Globus pallidus (tissue), 1 donor: Measurements from ENCODE around the gene STOML1.

Experiments used
- DNase-seq: peaks from one replicate; pipeline ENCODE4 v3.0.0-alpha.2; 2015; ENCODE audit warnings: low spot score

Gene STOML1

GRCh38 chr15:74013374-74013894, 21.3 kb upstream of the STOML1 start:
- DNase-seq, result no peak

GRCh38 chr15:74011610-74012009, 19.5 kb upstream of the STOML1 start:
- DNase-seq, result no peak

DNA sequence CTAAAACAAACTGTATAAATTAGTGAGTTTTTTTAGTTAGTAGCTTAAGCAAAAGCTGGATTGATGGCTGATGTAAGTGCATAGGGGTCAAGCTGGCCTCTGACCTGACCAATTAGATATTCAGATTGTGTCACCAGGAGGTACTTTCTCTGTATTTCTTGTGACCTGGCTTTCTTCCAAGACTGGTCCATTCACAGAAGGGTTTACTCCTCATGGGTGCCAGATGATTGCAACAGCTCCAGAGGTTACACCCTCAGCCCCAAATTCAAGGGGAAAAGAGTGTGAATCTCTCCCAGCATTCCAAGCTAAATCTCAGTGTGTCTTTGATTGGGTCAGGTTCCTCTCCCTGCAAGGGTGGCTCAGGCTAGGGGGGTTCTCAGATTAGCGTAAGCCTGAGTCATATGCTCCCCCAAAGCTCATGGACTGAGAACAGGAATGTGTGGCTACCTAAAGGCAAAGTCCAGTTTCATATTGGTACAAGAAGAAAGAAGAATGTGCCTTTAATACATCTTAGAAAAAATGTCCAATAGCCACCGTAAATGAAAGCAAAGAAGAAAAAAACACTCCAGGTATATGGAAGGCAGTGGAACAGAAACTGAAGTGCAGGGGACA, 18.9 kb upstream of the STOML1 start:
- no peak for DNase-seq

GRCh38 chr15:74008901-74009300, 16.8 kb upstream of the STOML1 start:
- DNase-seq, result no peak

GRCh38 chr15:74007820-74008371, 15.8 kb upstream of the STOML1 start:
- no peak for DNase-seq

DNA sequence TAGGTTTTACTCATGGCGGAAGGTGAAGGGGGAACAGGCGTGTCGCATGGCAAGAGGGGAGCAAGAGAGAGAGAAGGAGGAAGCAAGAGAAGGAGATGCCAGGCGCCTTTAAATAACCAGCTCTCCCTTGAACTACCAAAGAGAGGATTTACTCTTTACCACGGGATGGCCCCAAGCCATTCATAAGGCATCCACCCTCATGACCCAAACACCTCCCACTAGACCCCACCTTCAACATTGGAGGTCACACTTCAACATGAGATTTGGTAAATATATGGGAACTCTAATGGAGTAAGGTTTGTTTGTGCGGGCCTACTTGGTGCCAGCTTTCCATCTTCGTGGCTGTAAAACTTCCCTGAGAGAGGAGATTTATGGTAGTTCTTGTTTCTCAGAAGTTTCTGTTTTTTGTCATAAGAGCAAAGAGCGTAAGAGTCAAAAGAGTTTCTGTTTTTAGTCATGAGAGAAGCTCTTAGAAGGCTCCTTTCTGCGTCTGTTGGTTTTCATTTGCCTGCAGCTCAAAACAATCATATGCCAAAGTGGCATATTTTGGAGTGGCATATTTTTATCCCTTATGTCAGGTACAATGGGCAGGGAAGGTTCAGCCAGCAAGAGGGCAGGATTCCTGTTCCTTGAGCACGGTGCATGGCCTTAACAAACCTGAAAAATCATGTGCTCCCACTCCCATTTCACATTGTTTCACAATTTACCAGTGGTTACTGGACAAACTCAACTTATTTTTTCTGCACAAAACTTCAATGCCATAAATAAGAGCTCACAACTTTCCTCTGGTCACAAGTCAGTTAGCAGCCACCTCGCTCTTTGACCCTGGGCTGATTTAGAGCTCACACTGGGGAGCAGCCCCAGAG, 14.9 kb upstream of the STOML1 start:
- no peak for DNase-seq

DNA sequence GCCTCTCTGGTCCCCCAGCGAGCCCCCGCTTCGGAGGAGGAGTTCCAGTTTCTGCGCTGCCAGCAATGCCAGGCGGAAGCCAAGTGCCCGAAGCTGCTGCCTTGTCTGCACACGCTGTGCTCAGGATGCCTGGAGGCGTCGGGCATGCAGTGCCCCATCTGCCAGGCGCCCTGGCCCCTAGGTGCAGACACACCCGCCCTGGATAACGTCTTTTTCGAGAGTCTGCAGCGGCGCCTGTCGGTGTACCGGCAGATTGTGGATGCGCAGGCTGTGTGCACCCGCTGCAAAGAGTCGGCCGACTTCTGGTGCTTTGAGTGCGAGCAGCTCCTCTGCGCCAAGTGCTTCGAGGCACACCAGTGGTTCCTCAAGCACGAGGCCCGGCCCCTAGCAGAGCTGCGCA, 5.9 kb upstream of the STOML1 start:
- no peak for DNase-seq

DNA sequence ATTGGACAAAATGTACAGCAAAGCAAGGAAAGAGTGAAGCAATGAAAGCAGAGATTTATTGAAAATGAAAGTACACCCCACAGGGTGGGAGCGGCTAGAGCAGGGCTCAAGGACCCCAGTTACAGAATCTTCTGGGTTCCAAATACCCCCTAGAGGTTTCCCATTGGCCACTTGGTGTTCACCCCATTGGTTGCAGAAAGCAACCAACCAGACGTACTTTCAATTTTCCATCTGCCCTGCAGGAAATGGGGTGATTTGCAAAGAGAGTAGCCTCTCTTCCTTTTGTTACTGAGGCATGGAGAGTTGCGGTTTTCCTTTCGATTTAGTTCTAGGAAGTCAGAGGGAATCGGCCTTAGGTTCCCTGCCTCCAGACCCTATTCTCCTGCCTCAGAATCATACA, 4.8 kb upstream of the STOML1 start:
- peak; percentile 38 for DNase-seq

- no peak for DNase-seq
These were observed 4.2 kb upstream of the STOML1 start for GRCh38 chr15:73996267-73996666.

DNA sequence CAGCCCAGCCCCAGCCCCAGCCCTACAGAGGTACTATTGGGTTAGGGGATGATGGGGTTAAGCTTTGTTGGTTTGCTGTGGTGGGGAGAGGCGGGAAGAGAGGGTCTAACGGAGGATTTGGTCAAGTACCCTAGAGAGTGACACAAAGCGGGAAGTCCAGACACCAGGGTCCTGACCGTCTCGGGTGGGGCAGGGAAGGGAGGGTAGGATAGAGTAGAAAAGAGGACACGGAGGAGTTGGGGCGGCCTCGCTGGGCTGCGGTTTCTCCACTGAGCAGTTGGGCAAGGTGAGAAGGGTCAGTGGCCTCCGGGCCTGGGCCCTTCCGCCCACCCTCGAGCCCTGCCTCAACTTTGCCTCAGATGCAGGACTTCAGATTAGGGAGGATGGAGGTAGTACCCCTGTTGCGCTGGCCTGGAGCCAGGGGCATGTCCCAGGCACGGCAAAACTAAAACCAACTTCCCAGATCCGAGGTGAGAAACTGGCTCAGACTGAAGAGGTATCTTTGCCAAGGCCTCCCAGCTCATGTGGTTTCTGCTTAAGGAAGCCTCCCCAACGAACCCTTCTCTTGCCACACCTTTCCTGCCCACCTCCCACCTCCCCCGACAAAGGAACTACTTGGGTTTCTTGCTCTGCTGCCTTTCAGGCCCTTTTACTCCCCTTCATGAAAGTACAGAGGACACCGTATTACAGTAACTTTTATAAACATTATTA, 3.0 kb upstream of the STOML1 start:
- no peak for DNase-seq

- DNase-seq, result peak; percentile 97
These were observed 2.4 kb upstream of the STOML1 start, which contains the start of gene PML for GRCh38 chr15:73994413-73994883. Gene PML, plus strand, starts transcription at chr15:73994716. Its CDS starts 97 bp downstream, at chr15:73994813.

GRCh38 chr15:73993211-73993994, 1.3 kb upstream of the STOML1 start:
- DNase-seq, result no peak

- no peak for DNase-seq
These were observed 451 bp upstream of the STOML1 start for GRCh38 chr15:73992594-73992898.

GRCh38 chr15:73991260-73991659, 835 bp downstream of the STOML1 start:
- no peak for DNase-seq

GRCh38 chr15:73990250-73991005, 1.7 kb downstream of the STOML1 start:
- DNase-seq, result no peak

DNA sequence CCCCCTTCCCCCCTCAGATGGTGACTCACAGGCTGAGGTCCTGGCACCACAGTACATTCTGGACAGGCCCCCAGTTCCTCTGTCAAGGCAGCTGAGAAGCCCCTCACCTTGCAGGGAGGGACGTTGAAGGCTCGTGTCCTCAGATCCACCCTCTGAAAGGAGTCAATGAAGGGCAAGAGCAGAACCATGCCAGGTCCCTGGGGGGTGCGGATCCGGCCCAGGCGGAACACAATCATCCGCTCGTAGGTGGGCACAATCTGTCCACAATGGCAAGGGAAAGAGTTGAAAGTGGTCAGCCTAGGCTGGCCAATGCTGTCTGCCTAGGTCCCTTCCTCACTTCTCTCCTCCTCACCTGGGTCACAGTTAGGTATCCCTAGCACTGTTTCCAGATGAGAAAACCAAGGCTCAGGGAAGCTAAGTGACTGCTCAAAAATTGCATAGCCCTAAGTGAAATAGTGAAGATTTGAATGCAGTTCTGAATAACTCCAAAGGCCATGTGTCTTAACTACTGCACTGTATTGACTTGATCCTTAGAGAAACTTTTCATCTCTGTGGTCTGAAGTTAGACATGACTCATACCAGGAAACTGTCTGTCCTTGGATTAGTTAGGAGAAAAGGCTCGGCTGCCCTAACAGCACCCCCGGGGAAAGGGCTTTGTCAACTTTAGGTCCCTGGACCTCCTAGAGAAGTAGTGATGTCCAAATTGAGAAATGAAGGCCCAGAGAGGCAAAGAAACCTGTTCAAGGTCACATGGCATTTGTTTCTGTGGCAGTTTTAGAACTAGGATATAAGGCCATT, 2.9 kb downstream of the STOML1 start:
- DNase-seq, result no peak

GRCh38 chr15:73988445-73988969, 3.6 kb downstream of the STOML1 start:
- no peak for DNase-seq

DNA sequence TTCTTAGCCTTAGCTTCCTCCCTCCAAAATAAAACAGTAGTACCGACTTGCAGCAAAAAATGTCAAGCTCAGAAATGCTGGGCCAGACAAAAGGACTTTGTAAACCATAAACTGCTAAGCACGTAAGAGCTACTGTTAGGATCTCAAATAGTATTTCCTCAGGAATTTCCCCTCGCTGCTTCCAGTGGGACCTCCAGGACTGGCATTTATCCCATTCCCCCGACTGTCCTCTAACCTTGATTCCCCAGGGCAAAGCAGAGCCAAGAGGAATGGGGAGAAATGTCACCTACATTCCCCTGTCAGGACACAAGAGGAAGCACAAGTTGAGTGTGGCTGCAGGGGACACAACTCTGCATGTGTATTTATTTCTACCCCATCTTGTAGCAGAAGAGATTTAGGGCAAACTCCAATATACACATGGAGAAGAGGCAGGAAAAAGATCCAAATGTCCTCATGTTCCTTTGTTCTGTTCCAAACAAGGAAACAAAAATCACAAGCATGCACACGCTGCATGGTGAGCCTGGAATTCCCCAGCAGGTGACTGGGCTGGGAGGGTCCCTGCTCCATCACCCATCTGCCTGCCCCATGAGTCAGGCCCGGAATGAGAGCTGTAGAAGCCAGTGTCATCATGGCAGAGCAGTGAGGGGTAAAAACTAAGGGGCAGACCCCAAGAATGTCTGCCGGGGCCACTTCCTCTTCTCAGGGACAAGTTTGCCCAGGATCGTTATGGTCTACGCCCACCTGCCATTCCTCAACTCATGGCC, 4.2 kb downstream of the STOML1 start:
- no peak for DNase-seq

DNA sequence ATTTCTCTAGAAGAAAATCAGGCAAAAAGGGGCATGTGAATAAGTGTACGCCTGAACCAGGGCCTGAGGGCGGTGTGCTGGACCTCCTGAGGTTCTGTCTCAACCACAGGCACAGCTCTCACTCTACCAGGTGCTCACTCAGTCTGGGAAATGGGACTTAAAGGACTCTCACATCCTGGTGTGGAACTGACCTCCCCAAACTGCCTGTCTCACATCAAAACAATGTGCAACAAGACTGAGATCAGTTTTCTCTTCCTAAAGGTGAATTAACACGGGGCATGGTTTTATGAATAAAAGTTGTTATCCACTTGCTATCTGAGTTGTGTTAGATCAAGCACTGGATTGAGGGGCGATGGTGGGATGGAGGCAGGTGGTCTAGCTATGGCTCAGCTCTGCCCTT, 4.8 kb downstream of the STOML1 start:
- DNase-seq, result no peak
